Immature natural killer cell (primary cell): ENCODE measurements around the gene KCNJ15. TPM values are rescaled to one million over a fixed set of nuclear protein-coding genes. Genes with fewer than 3 reads are reported as not detected.

Experiments
- polyA plus RNA-seq, 3 donors: library from polyadenylated mRNA; unstranded; fragments of 300-500 nt; fragmentation: Illumina TruSeq; gene quantifications; one replicate each; pipeline ENCODE4 v1.2.3, GENCODE V29; 2021

The KCNJ15 gene
- polyA plus RNA-seq, 3 donors from 2014 or later: not detected

Other genes with a start within 250 kb of the KCNJ15 start
- not detected for gene ERG, start 241.5 kb downstream of the KCNJ15 start, polyA plus RNA-seq